Measurements from ENCODE around the gene IRS4.

GRCh38 chrX:108731153-108731552 lies 5.2 kb downstream of the IRS4 start:
- TF ChIP-seq CTCF (IDR thresholded peaks at IDR 0.05) (no peak), POLR2A (IDR thresholded peaks at IDR 0.05) (no peak)
